CD4-positive, alpha-beta memory T cell (primary cell): ENCODE results near the gene CSTPP1. TPM values are rescaled to one million over a fixed set of nuclear protein-coding genes. Genes with fewer than 3 reads are reported as not detected.

Experiments used
- CTCF ChIA-PET: fragments of 350-600 bp; sonication (Branson Sonifier 250); formaldehyde crosslinking; loops from one replicate; lab custom pipeline; 2021; ENCODE audit warnings: inconsistent platforms; ENCODE audit not compliant: partially characterized antibody; lab: Charles Lee
- POLR2A ChIA-PET: fragments of 350-600 bp; sonication (Branson Sonifier 250); formaldehyde crosslinking; loops from one replicate; lab custom pipeline; 2021; ENCODE audit not compliant: partially characterized antibody; lab: Charles Lee
- DNase-seq, 5 donors: peaks; one replicate each; pipeline versions ENCODE4 v3.0.0 to v3.0.0-alpha.2; 2020 to 2022; ENCODE audit warnings: mixed read lengths in 1 of 5
- H3K27ac ChIP-seq: one replicate; pipeline ENCODE4 v1.7.0; 2013; ENCODE audit warnings: low read depth, low read length
- H3K27me3 ChIP-seq: 2 replicates; pipeline ENCODE4 v1.7.0; 2013; ENCODE audit warnings: mild to moderate bottlenecking, low read length, moderate library complexity; ENCODE audit not compliant: insufficient read depth
- H3K36me3 ChIP-seq: 2 replicates; pipeline ENCODE4 v1.7.0; 2013; ENCODE audit warnings: mild to moderate bottlenecking, low read length, moderate library complexity; ENCODE audit not compliant: insufficient read depth
- H3K4me1 ChIP-seq: 2 replicates; pipeline ENCODE4 v1.7.0; 2013; ENCODE audit warnings: mild to moderate bottlenecking, low read length, moderate library complexity; ENCODE audit not compliant: insufficient read depth
- H3K4me3 ChIP-seq, 2 donors: one replicate each; pipeline ENCODE4 v1.7.0; 2013; ENCODE audit warnings: low read length in 2 of 2, mild to moderate bottlenecking in 1 of 2
- H3K9me3 ChIP-seq, 2 donors: one replicate each; pipeline ENCODE4 v1.7.0; 2013; ENCODE audit warnings: low read length in 2 of 2, control low read depth in 1 of 2; ENCODE audit not compliant: control insufficient read depth in 1 of 2
- H3K27ac Mint-ChIP-seq, 7 donors: one replicate each; pipeline ENCODE4 v1.8.0; 2020 to 2021; ENCODE audit warnings: mixed read lengths in 7 of 7, mild to moderate bottlenecking in 6 of 7, inconsistent platforms in 3 of 7, moderate library complexity in 3 of 7
- H3K27me3 Mint-ChIP-seq, 2 donors: one replicate each; pipeline ENCODE4 v1.8.0; 2020 to 2021; ENCODE audit warnings: mixed read lengths in 2 of 2
- H3K36me3 Mint-ChIP-seq, 2 donors: one replicate each; pipeline ENCODE4 v1.8.0; 2020 to 2021; ENCODE audit warnings: mixed read lengths in 2 of 2, inconsistent platforms in 1 of 2, mild to moderate bottlenecking in 1 of 2
- H3K4me1 Mint-ChIP-seq, 4 donors: one replicate each; pipeline ENCODE4 v1.8.0; 2020 to 2021; ENCODE audit warnings: mixed read lengths in 4 of 4, mild to moderate bottlenecking in 1 of 4
- H3K4me3 Mint-ChIP-seq, 8 donors: one replicate each; pipeline ENCODE4 v1.8.0; 2020 to 2021; ENCODE audit warnings: mixed read lengths in 8 of 8, mild to moderate bottlenecking in 7 of 8, moderate library complexity in 6 of 8, inconsistent platforms in 3 of 8
- H3K9me3 Mint-ChIP-seq, 8 donors: one replicate each; pipeline ENCODE4 v1.8.0; 2020 to 2021; ENCODE audit warnings: mixed read lengths in 8 of 8, mild to moderate bottlenecking in 5 of 8, inconsistent platforms in 3 of 8, moderate library complexity in 1 of 8
- intact Hi-C: fragments of 100-400 bp; cut with micrococcal nuclease; formaldehyde crosslinking; loops from one replicate; pipeline ENCODE4 v1.15.1; 2023
- polyA plus RNA-seq, 2 donors: library from polyadenylated mRNA; unstranded; fragments of 300-500 nt; fragmentation: Illumina TruSeq; gene quantifications; one replicate each; pipeline ENCODE4 v1.2.3, GENCODE V29; 2021
- total RNA-seq, 2 experiments: library from RNA; stranded (reverse); gene quantifications; one replicate each; pipeline ENCODE4 v1.2.3, GENCODE V29; 2021

The CSTPP1 gene
- total and polyA plus RNA-seq, 4 experiments from 2014 or later, result 12.4 to 24.3 (median 17.8) TPM

DNA sequence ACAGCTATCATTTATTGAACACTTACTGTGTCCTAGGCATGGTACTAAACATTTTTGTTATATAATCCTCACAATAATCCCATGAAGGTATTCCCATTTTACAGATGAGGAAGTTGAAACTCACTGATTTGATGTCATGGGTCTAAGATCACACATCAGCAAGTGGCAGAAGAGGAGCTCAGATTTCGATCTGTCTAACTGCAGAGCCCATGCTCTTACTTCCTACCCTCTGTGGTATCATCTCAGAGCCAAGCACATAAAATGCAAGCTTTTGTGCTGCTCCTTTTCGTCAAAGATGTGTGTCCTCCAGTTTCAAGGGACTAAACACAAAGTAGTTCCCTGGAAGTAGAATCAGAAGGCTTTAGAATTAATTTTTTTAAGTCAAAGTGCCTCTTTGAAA, 169.0 kb downstream of the CSTPP1 start:
- Mint-ChIP-seq H3K9me3 (no peaks in the 10 kb centered on the region), H3K27me3 (no peaks in the 10 kb centered on the region), H3K4me3 (no peak overlapping the region), H3K36me3 (no peaks in the 10 kb centered on the region), H3K4me1 (peaks cover 0 to 2% (median 0%) of the 10 kb centered on the region in 4 donors), H3K27ac (no peak overlapping the region)
- Histone ChIP-seq H3K4me3 (no peak overlapping the region), H3K4me1 (no peaks in the 10 kb centered on the region), H3K27ac (no peak overlapping the region), H3K27me3 (no peaks in the 10 kb centered on the region), H3K36me3 (no peaks in the 10 kb centered on the region), H3K9me3 (no peaks in the 10 kb centered on the region)
- DNase-seq, result no peak
- CTCF ChIA-PET, result no interaction called here
- POLR2A ChIA-PET, result no interaction called here
- intact Hi-C loops, result no loop called here

DNA sequence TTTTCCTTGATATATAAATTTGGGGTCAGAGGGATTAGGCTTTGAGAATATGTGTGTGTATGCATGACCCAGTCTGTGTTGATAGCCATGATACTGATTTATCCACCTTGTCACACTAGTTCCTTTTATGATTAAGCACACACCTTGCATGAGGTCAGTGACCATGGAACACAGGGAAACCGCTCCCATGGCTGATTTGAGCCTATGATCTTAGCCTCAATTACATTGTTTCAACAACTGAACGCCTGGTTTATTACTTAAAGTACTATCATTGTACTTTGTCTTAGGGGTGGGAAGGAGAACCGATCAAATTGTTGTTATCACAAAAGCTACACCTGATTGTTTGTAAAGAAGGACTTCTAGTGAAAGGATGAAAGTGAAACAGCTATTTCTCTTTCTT, 169.4 kb downstream of the CSTPP1 start:
- H3K27me3 Mint-ChIP-seq, result no peaks in the 10 kb centered on the region
- no peak for DNase-seq
- H3K9me3 Mint-ChIP-seq, result no peaks in the 10 kb centered on the region
- H3K36me3 Mint-ChIP-seq, result no peaks in the 10 kb centered on the region
- H3K4me3 Mint-ChIP-seq, result no peak overlapping the region
- CTCF ChIA-PET, result no interaction called here
- H3K4me1 Mint-ChIP-seq, result peaks cover 0 to 2% (median 0%) of the 10 kb centered on the region in 4 donors
- no peaks in the 10 kb centered on the region for H3K4me1 ChIP-seq
- H3K27ac ChIP-seq, result no peak overlapping the region
- intact Hi-C loops, result no loop called here
- H3K4me3 ChIP-seq, result no peak overlapping the region
- H3K27me3 ChIP-seq, result no peaks in the 10 kb centered on the region
- peak overlapping the region in 1 of 7 donors; percentile 29 for H3K27ac Mint-ChIP-seq
- H3K36me3 ChIP-seq, result no peaks in the 10 kb centered on the region
- POLR2A ChIA-PET, result no interaction called here
- no peaks in the 10 kb centered on the region for H3K9me3 ChIP-seq

DNA sequence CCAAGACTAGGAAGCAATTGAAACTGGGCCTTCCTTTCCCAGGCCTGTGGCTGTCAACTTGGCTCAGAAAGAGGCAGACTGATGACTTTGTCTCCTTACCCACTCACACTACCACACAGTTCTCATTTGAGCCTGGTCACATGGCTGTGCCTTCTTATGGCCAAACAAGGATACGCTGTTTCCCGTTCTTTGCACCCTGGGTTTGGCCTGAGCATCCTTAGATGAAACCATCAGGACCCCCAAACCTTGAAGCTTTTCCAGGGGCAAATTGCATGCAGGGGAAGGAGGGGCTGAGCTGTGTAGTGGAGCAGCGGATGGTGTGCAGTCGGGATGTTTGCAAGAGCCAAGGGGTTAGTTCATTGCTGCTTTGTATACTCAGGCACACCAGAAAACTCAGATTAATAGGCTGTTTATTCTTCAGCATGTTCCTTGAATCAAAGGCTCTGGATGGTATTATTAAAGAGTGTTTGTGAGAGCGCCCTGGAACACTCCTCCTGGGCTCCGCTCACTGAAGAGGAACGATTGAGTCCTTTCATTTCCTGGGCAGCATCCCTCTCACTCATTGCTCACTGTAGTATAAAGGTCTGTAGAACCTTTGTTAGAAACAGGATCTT, 170.3 kb downstream of the CSTPP1 start:
- no peak for DNase-seq
- H3K9me3 ChIP-seq, result no peaks in the 10 kb centered on the region
- POLR2A ChIA-PET, result no interaction called here
- H3K27me3 Mint-ChIP-seq, result no peaks in the 10 kb centered on the region
- H3K9me3 Mint-ChIP-seq, result peaks cover 0 to 1% (median 0%) of the 10 kb centered on the region in 8 donors
- no peaks in the 10 kb centered on the region for H3K36me3 ChIP-seq
- H3K36me3 Mint-ChIP-seq, result no peaks in the 10 kb centered on the region
- H3K4me1 ChIP-seq, result no peaks in the 10 kb centered on the region
- peaks cover 0 to 2% (median 0%) of the 10 kb centered on the region in 4 donors for H3K4me1 Mint-ChIP-seq
- H3K4me3 ChIP-seq, result no peak overlapping the region
- H3K27me3 ChIP-seq, result no peaks in the 10 kb centered on the region
- CTCF ChIA-PET, result no interaction called here
- no peak overlapping the region for H3K27ac Mint-ChIP-seq
- no peak overlapping the region for H3K4me3 Mint-ChIP-seq
- no peak overlapping the region for H3K27ac ChIP-seq
- intact Hi-C loops, result no loop called here

DNA sequence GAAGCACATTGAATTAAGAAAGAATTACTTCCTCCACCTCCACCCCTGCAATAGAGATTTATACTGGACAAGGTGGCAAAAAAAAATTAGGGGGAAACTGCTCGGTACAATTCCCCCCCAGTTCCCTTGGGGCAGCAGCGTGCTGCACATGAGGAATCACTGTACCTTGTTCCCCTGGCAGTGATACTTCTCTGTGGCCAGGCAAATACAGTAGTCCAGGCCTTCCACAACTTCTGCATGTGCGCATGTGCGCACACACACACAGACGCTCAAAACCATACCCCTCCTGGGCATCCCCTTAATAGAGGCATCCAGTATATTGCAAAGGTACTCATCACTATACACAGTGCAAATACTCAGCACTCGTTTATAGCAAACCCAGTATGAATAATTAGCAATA, 171.2 kb downstream of the CSTPP1 start:
- H3K36me3 Mint-ChIP-seq, result peaks cover 0 to under 1% of the 10 kb centered on the region in 2 donors
- H3K9me3 Mint-ChIP-seq, result peaks cover 0 to 2% (median 0%) of the 10 kb centered on the region in 8 donors
- H3K4me1 Mint-ChIP-seq, result peaks cover 0 to 2% (median 0%) of the 10 kb centered on the region in 4 donors
- Histone ChIP-seq H3K36me3 (no peaks in the 10 kb centered on the region), H3K27ac (no peak overlapping the region), H3K4me1 (no peaks in the 10 kb centered on the region), H3K27me3 (no peaks in the 10 kb centered on the region), H3K9me3 (no peaks in the 10 kb centered on the region), H3K4me3 (no peak overlapping the region)
- H3K27ac Mint-ChIP-seq, result peak overlapping the region in 1 of 7 donors; percentile 65
- H3K27me3 Mint-ChIP-seq, result no peaks in the 10 kb centered on the region
- ChIA-PET CTCF (no interaction called here), POLR2A (no interaction called here)
- intact Hi-C loops, result no loop called here
- no peak for DNase-seq
- H3K4me3 Mint-ChIP-seq, result no peak overlapping the region

DNA sequence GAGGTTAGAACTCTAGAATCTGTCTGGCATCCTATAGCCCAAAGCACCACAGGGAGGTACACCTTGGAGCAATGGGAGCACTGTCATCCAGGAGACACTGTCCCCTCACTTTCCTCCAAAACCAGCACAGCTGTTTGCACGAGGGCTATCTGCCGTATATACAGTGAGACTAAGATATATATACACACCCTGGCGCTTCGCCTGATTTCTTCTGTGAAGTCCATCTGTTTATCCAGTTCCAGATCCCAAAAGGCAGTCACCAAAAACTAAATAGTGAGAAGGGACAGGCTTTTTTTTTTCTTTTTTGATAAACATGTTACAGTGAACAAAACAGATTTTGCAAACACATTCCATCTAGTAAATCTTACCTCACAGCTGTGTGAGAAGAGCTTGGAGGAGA, 171.7 kb downstream of the CSTPP1 start:
- CTCF ChIA-PET, result no interaction called here
- peak overlapping the region in 1 of 7 donors; percentile 10 for H3K27ac Mint-ChIP-seq
- peaks cover 0 to 2% (median 0%) of the 10 kb centered on the region in 4 donors for H3K4me1 Mint-ChIP-seq

DNA sequence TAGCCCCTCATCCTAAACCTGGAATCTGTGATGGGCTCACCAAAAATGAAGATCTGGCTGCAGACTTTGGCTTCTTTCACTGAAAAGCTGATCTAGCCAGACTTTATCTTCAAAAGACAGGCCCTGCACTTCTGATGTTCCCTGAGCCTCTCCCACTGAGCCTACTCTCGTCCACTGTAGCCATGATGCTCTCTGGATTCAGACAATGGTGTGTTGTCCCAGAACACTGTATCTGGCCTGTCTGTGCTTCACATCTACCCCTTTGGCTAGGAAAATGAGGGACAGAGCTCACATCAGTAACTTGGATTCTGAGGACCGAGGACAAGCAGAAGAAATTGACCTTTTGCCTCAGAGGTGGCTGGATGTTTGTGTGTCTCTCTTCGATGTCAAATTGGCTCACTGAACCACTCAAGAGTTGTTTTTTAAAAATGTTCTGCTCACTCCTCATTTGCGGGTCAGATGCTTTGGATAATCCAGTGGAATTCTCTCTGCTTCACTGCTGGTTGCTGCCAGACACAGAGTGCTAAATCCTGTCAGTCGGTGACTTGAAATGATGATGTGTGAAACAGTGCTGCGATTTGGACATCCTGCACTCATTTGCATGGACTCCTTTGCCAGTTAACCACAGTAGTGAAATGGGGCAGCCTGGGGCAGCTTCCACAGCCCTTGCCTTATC, 172.6 kb downstream of the CSTPP1 start:
- DNase-seq, result no peak
- Mint-ChIP-seq H3K27ac (peak overlapping the region in 1 of 7 donors; percentile 72), H3K36me3 (peaks cover 0 to 4% of the 10 kb centered on the region in 2 donors), H3K9me3 (peaks cover 0 to 2% (median 0%) of the 10 kb centered on the region in 8 donors), H3K27me3 (no peaks in the 10 kb centered on the region), H3K4me3 (no peak overlapping the region), H3K4me1 (peaks cover 0 to 1% (median 0%) of the 10 kb centered on the region in 4 donors)
- H3K9me3 ChIP-seq, result no peaks in the 10 kb centered on the region
- H3K27ac ChIP-seq, result no peak overlapping the region
- intact Hi-C loops, result no loop called here
- H3K36me3 ChIP-seq, result no peaks in the 10 kb centered on the region
- no peak overlapping the region for H3K4me3 ChIP-seq
- CTCF ChIA-PET, result interaction anchor here (0.8 kb wide), 1 partner anchor 54 kb away, joined by 3 read pairs; no protein-coding TSS in a partner anchor
- no peaks in the 10 kb centered on the region for H3K27me3 ChIP-seq
- POLR2A ChIA-PET, result no interaction called here
- no peaks in the 10 kb centered on the region for H3K4me1 ChIP-seq

More for the DNA sequence above, 171.7 kb downstream of the CSTPP1 start:
- DNase-seq, result no peak
- H3K4me3 ChIP-seq, result no peak overlapping the region
- POLR2A ChIA-PET, result no interaction called here
- intact Hi-C loops, result no loop called here
- no peaks in the 10 kb centered on the region for H3K9me3 ChIP-seq
- Mint-ChIP-seq H3K4me3 (no peak overlapping the region), H3K36me3 (peaks cover 0 to 4% of the 10 kb centered on the region in 2 donors), H3K27me3 (no peaks in the 10 kb centered on the region), H3K9me3 (peaks cover 0 to 2% (median 0%) of the 10 kb centered on the region in 8 donors)
- H3K36me3 ChIP-seq, result no peaks in the 10 kb centered on the region
- H3K4me1 ChIP-seq, result no peaks in the 10 kb centered on the region
- H3K27me3 ChIP-seq, result no peaks in the 10 kb centered on the region
- H3K27ac ChIP-seq, result no peak overlapping the region

DNA sequence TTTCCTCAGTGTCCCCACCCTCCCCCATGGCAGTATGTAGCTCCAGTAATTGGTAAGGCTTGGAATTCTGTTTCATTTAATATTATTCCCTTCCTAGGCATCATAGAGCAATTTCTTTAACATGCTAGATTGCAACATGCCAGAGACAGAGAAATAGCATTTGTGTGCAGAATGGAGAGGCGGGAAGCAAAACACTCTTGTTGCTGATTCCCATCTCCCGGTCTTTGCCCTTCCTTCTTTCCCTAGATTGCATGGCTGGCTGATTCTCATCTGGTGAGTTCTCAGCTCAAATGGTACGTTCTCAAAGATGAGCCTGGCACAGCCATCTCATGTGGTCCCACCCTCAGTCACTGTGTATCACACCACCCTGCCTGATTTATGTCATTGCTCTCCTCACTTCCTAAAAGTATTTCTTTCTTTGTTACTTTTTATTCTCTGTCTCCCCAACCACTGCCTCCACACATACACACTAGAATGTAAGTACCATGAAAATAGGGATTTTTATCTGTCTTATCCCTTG, 173.2 kb downstream of the CSTPP1 start:
- no peak overlapping the region for H3K27ac Mint-ChIP-seq
- Histone ChIP-seq H3K4me3 (no peak overlapping the region), H3K27me3 (no peaks in the 10 kb centered on the region), H3K36me3 (no peaks in the 10 kb centered on the region), H3K9me3 (no peaks in the 10 kb centered on the region), H3K4me1 (no peaks in the 10 kb centered on the region), H3K27ac (no peak overlapping the region)
- H3K4me3 Mint-ChIP-seq, result no peak overlapping the region
- CTCF ChIA-PET, result interaction anchor here (0.8 kb wide), 1 partner anchor 53 kb away, joined by 3 read pairs; no protein-coding TSS in a partner anchor
- no peaks in the 10 kb centered on the region for H3K4me1 Mint-ChIP-seq
- H3K27me3 Mint-ChIP-seq, result no peaks in the 10 kb centered on the region
- peaks cover 0 to 4% of the 10 kb centered on the region in 2 donors for H3K36me3 Mint-ChIP-seq
- peaks cover 0 to 2% (median 0%) of the 10 kb centered on the region in 8 donors for H3K9me3 Mint-ChIP-seq
- no peak for DNase-seq
- POLR2A ChIA-PET, result no interaction called here
- intact Hi-C loops, result no loop called here
